ENCODE data around the gene ZDHHC13.

Gene ZDHHC13

DNA sequence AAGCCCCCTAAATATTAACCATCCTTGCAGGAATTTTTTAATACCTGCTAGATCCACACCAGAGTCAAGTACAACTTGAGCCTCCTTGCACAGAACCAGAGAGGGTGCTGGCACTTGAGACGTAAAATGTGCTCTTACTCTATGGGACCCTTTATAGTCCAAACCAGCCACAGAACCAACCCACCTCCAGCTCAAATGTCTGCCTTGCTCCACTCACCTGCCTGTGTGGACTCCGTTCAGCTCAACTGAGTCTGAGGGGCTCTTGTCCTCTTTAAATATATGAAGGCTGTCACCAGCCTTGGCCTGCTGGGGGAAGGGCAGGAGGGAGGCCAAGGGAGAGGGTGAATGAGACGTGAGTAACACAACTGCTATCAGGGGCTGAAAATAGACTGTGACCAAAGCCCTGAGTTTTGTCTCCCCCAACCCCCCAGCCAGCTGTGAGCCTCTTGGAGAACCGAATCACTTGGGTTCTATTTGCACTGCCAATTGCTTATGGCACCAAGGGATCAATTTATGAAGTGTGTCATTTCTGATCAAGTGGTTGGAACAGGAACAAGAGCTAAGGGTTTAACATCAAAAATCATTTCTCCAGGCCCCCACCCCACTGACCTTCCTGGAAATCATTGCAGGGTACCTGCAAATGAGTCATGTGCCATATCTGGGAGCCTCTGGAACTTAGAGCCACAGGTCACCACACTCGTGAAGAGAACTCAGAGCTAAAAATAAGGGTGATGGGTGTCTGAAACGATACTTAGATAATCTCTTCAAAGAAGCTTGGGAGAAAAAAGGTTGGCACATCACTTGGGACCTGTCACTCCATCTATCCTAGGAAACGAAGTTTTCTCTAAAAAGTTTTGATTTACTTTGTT, 85.0 kb downstream of the ZDHHC13 start, which contains the start of gene CSRP3:
Gene CSRP3 (minus strand): TSS at position 247 of the 869 bp plus-strand sequence. CDS start 9,535 bp downstream, outside the sequence.
- DNase-seq (ENCODE audit: low read depth in 2 of 2, low spot score in 1 of 2) = no peak

DNA sequence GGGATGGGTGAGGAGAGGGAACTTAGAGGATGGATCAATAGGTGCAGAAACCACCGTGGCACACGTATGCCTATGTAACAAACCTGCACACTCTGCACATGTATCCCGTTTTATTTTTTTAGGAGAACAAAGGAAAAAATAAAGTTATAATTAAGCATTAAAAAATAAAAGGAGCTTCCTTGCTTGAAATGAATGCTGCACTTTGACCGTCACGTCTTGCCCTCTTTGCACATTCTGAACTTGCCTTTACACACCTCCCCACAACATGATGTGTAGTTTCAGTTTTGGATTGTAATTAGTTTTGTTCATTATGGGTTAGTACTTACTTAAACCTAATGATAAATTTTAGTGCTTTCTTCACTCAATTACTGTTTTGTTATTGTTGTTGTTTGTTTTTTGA, 87.9 kb downstream of the ZDHHC13 start:
- DNase-seq (ENCODE audit: low read depth in 2 of 2, low spot score in 1 of 2) = no peak

DNA sequence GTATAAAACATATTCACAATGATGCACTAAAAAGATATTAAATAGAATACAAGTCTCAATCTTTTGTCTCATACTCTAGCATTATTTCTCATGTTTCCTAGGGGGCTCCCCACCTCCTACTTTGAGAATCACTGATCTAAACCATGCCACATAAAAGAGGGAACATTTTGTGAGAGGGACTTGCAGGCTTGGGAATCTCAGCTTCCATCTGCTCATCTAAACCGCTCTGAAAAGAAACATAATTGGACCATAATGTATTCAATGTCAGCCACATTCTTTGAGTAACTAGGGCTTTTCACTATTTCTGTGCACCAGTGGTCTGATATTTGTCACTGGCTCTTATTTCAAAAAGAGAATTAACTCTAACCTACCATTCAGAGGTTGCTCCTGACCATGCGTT, 91.2 kb downstream of the ZDHHC13 start:
- DNase-seq (ENCODE audit: low read depth in 2 of 2, low spot score in 1 of 2) = no peak

DNA sequence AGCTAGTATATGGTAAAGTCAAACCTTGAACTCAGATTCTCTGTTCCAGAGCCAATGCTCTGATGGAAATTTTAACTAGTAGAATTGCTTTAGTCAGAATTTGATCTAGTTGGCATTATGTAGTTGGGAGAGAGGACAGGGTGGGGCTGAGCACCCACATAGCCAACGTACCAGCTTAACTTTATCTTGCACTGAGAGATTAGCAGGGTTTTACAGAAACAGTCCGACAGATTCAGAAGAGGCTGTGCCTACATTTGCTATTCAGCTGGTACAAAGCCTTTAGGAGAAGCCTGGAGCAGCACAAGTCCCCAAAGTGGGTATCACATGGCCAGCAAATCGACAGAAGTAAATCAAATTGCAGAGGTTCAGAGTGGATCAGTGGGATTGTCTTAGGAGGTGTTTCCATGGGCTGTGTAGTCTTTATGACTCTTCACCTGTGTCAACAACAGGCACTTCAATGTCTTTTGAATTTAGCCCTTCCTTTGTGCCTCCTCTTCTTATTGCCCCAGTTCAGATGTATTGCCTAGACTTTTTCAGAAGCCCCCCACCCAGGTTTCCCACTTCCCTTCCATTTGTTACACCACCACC, 92.1 kb downstream of the ZDHHC13 start:
- DNase-seq (ENCODE audit: low read depth in 2 of 2, low spot score in 1 of 2) = no peak

DNA sequence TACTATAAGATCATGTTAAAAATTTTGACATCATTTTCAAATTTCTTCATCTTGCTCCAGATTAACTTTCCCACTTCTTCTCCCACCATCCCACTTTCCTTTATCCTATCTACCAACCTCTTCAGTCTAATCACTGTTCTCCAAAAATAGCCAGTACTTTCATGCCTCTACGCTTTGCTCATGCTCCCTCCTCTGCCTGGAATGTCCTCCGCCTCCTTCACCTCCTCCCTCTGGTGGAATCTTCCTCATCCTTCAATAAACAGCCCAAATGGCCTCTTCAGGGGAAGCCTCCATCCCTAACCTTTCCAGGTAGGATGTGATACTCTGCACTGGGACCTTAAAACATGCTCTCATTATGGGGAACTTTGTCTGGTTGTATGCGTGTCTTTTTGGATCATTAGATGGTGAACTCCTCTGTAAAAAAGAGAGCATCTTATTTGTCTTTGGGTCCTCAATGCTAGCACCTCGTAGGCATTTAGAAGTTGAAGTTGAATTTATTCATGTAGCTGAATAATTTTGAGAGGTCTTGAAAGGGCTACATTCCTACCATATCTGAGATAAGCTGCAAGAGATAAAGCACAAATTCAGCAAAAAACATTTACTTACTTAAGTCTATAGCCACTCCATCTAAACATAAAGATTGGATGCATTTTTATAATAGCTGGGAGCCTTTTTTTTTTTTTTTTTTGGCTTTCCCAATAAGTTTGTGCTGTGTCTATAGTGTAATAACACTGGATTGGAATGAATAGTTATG, 92.8 kb downstream of the ZDHHC13 start:
- no peak for DNase-seq (ENCODE audit: low read depth in 2 of 2, low spot score in 1 of 2)

DNA sequence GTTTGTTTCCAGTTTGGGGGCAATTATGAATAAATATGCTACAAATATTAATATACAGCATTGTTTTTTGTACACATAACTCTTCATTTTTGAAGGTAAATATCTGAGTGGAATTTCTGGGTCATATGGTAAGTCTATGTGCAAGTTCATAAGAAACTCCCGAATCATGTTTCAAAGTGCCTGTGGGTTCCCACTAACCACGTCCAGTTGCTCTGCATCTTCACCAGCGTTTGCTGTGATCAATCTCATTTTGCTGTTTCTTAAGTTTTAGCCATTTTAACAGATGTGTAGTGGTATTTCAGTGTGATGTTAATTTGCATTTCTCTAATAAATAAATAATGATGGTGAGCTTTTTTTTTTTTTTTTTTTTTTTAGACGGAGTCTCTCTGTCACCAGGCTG, 99.1 kb downstream of the ZDHHC13 start:
- DNase-seq (ENCODE audit: low read depth in 2 of 2, low spot score in 1 of 2) = no peak

DNA sequence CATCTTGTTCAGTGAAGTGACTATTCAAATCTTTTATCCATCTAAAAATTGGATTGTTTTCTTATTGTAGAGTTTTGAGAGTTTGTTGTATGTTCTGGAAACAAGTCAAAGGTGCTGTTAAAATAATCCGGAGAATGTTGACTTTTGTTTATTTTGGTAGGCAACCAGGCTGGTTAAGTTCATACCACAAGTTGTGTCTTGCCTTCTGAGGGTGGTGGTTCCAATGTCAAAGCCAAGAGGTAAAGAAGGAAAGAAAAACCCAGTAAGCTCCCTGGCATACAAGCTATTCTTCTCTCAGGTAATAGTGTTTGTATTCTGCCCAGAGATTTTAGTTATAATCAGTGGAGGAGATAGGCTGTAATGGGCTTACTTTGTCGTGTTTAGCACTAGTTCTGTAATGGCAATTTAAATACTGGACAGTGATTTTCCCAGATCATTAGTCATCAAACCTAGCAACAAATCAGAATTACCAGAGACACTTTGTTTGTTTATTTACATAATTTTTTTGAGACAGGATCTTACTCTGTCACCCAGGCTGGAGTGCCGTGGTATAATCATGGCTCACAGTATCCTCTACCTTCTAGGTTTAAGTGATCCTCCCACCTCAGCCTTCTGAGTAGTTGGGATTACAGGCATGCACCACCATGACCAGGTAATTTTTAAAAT, 99.9 kb downstream of the ZDHHC13 start:
- no peak for DNase-seq (ENCODE audit: low read depth in 2 of 2, low spot score in 1 of 2)

DNA sequence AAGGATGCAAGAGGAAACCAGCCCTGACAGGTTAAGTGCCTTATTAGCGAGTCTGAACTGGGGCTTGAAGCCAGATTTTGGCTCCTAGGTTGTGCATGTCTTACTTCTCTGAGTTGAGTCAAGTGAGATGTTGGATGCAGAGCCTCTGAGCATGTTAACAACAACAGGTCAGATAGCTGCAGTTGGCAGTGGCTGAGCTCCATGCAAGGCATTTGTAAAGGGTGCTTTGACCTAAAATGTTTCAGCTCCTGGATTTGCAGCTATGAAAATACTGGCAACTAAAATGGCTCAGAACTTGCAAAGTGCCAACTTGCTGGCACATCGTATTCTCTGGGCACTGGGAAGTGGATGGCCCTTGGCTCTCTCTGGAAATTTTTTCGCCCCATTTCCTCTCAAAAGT, 101.2 kb downstream of the ZDHHC13 start:
- DNase-seq (ENCODE audit: low read depth in 2 of 2, low spot score in 1 of 2) = no peak

DNA sequence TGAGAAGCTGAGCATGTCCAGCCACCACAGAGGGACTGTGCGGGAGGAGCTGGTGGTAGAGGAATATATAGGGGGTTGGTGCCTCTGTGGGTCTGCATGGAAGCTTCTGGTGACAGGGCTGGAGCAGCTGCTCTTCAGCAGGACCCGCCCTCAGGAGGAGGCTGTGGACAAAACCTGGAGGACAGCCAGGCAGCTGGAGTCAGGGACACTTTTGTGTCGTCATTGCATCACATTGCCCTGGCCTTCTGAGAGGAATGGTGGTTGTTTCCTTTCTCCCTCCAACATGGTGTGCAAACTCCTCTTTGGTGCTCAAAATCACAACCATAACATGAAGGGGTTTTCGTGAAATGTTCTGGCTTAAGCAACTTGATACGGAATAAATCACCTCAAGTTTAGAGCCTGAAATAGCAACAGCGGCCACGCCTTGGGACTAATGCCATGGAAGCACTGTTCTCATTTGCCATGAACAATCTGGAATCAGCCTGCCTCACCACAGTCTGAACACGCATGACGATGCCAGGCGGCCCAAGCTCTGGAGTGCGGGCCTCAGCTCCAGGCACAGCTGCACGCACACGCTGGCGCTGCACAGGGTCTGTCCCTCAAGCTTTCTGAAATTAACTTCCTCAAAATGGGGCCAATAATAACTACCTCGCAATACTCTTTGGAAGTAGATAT, 102.0 kb downstream of the ZDHHC13 start:
- no peak for DNase-seq (ENCODE audit: low read depth in 2 of 2, low spot score in 1 of 2)

DNA sequence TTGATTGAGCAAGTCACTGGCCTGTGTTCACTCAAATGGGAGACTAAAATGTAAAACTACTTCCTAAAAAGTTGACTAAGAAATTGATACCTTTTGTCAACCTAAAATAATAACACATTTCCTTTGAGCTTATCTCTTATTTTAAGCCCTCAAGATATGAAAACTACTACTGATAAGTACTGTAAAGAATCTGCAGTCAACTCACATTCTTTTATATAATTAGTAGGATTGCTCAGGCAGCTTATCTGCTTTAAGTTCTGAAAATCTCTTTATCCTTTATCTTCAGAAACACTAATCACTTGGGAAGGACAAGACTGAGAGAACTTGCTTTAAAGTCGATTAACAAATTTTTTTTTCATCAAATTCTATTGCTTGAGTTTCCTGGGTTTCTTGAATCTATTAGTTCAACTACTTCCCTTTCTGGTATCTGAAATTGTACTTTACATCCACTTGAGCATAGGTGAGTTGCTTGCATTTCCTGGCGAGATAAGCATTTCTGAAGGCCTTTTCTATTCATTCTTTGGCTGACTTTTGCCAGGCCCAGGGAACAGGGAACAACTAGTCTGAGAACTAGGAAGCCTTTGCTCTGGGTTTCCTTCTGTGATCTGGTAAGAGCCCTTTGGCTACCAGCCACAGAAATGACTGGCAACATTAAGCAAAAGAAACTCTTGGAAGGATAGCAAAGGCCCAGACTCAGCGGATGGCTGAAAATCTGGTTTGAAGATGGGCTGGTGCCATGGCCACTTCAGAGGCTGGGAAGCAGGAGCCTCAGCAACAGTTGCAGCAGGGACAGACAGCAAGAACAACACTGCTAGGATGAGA, 104.1 kb downstream of the ZDHHC13 start:
- no peak for DNase-seq (ENCODE audit: low read depth in 2 of 2, low spot score in 1 of 2)

DNA sequence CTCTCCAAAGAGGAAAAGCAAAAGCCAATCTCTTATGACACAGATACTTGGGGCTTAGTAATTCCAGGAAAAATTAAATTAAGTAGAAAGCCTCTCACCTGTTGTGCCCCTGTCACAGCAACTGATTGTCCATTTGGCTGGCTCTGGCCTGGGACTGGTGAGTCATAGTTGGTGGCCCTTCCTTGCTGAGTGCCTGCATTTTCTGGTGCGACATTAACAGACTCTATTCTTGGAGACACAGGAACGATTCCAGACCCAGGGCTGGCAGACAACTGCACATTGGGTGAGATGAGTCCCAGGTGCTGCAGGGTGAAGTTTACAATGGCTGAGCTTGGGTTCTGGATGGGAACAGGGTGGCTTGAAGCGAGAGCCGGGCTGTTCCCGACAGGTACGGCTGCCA, 108.2 kb downstream of the ZDHHC13 start:
- no peak for DNase-seq (ENCODE audit: low read depth in 2 of 2, low spot score in 1 of 2)

DNA sequence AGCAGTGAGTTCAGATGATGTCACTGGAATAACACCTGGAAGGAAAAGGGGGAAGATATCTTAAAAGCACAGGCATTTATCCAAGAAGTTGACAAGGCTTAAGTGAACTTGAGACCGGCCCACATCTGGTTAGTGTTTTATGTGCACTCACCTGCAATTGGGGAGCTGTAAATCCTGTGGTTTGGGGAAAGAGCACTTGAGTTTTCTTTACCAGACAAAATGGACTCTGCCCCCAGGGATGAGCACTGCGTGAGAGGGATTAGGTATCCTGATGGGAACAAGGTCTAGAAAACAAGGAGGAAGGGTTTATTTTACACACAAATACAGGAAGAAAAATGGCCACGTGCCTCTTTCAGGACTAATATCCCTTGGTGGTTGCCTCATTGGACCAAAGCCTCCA, 108.6 kb downstream of the ZDHHC13 start:
- DNase-seq (ENCODE audit: low read depth in 2 of 2, low spot score in 1 of 2) = no peak

Measured in stimulated activated CD8-positive, alpha-beta memory T cell treated with anti-CD3 and anti-CD28 coated beads, Interleukin-4, amount 100 ng/mL, for 4 hours (primary cell).